Esophagus muscularis mucosa (tissue), 4 donors: ENCODE results near the gene CRY2. TPM values are rescaled to one million over a fixed set of nuclear protein-coding genes. Genes with fewer than 3 reads are reported as not detected.

Experiments
- DNase-seq: peaks from one replicate; pipeline ENCODE4 v3.0.0-alpha.2; 2017; ENCODE audit errors: extremely low spot score
- H3K27ac ChIP-seq, 4 donors: fragments of 200-600 bp; sonication (generic); replicated peaks in 1 of 4; 1 replicate in 3 of 4; 2 replicates in 1 of 4; pipeline ENCODE4 v1.5.1; 2016 to 2019; ENCODE audit warnings: mild to moderate bottlenecking in 1 of 4
- H3K27me3 ChIP-seq, 4 donors: fragments of 200-600 bp; sonication (generic); one replicate each; pipeline versions ENCODE4 v1.5.1 to v1.6.0; 2016 to 2019
- H3K36me3 ChIP-seq, 4 donors: fragments of 200-600 bp; sonication (generic); one replicate each; pipeline ENCODE4 v1.5.1; 2016 to 2019
- H3K4me1 ChIP-seq, 4 donors: fragments of 200-600 bp; sonication (generic); one replicate each; pipeline ENCODE4 v1.5.1; 2016 to 2019
- H3K4me3 ChIP-seq, 4 donors: fragments of 200-600 bp; sonication (generic); 1 replicate in 2 of 4; 2 replicates in 2 of 4; pipeline ENCODE4 v1.5.1; 2016 to 2019; ENCODE audit warnings: mild to moderate bottlenecking in 4 of 4, moderate library complexity in 1 of 4
- H3K9me3 ChIP-seq, 4 donors: fragments of 200-600 bp; sonication (generic); 1 replicate in 3 of 4; 2 replicates in 1 of 4; pipeline ENCODE4 v1.5.1; 2016 to 2019
- EP300 ChIP-seq: sonication (generic); formaldehyde crosslinking; IDR thresholded peaks from one replicate; pipeline ENCODE4 v1.6.1; 2017; ENCODE audit warnings: antibody characterized with exemption
- POLR2A ChIP-seq: fragments of 450-650 bp; IDR thresholded peaks from one replicate; pipeline ENCODE4 v1.6.1; 2017; ENCODE audit warnings: antibody characterized with exemption, moderate library complexity, mild to moderate bottlenecking, low read depth
- POLR2AphosphoS5 ChIP-seq, 2 donors: sonication (generic); formaldehyde crosslinking; IDR thresholded peaks; one replicate each; pipeline ENCODE4 v1.6.1; 2017; ENCODE audit warnings: antibody characterized with exemption in 2 of 2
- WGBS: methylation state at CpG from one replicate; pipeline ENCODE4 v1.1.5; 2018; 5-methylcytosine and 5-hydroxymethylcytosine counted together
- intact Hi-C: fragments of 100-400 bp; cut with DNase I; formaldehyde crosslinking; loops from one replicate; pipeline ENCODE4 v1.15.1; 2023
- total RNA-seq, 4 donors: library from RNA; depleted of rRNA; stranded (reverse); fragments of >200 nt; gene quantifications; one replicate each; pipeline versions ENCODE4 v1.1.0 to v1.2.1, GENCODE V29; 2016
- TF ChIP-seq, protein P1 (sequence below), 3 experiments: fragments of 200-600 bp in 2 of 3; fragments of 450-650 bp in 1 of 3; sonication (generic) in 2 of 3; IDR thresholded peaks; one replicate each; pipeline ENCODE4 v1.5.1; 2017 to 2019; ENCODE audit warnings: antibody characterized with exemption in 3 of 3, mild to moderate bottlenecking in 2 of 3, moderate library complexity in 1 of 3

The CRY2 gene
- total RNA-seq, 4 donors from 2014 or later = 32.0 to 57.6 (median 49.7) TPM

DNA sequence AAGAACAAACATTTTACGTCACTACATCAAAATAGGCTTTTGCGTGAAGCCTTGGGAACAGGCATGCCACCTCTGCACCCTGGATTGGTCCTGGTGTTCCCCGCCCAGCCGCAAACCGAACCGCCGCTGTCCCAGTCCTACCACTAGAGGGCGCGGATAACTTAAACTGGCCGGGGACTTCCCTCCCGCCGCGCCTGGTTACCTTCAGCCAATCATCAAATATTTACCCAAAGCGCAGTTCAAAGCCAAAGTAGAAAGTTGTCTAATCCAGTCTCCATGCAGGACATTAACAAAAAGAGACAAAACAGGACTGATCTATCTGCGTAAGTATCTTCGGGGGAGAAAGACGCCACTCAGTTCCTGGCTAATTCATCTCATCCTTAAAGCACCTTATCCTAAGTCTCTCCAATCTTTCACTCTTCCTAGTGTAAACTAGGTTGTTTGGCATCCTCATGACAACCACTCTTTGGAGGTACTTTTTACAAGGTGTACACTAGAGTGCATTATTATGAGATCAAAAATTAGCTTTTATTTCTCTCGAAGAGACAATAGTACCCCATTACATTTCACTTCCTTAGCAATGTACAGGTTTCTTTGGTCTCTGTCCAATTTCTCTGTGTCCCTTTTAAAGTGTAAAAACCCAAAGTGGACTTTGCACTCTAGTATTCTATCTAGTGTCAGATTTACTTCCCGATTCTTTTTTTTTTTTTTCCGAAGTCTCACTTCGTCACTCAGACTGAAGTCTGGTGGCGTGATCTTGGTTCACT, 3.9 kb upstream of the CRY2 start:
- Histone ChIP-seq H3K9me3 (no peaks in the 10 kb centered on the region), H3K27me3 (no peaks in the 10 kb centered on the region), H3K4me1 (peaks cover 16 to 29% (median 20%) of the 10 kb centered on the region in 4 donors), H3K27ac (peak overlapping the region; percentile 69 to 77 (median 75)), H3K36me3 (no peaks in the 10 kb centered on the region), H3K4me3 (peak overlapping the region; percentile 21 to 41 (median 28))
- peak; percentile 98 for DNase-seq
- 25% methylated on average over 15 of the region's 22 CpGs for WGBS
- intact Hi-C loops = loop anchor here (5.0 kb wide), 1 partner anchor 36 kb away; the partner anchor contains the start of gene SLC35C1
- TF ChIP-seq EP300 (no peak), POLR2A (no peak), POLR2AphosphoS5 (IDR thresholded peaks at IDR 0.05) (peak; percentile 69 to 82)
- TF ChIP-seq, protein P1, sequence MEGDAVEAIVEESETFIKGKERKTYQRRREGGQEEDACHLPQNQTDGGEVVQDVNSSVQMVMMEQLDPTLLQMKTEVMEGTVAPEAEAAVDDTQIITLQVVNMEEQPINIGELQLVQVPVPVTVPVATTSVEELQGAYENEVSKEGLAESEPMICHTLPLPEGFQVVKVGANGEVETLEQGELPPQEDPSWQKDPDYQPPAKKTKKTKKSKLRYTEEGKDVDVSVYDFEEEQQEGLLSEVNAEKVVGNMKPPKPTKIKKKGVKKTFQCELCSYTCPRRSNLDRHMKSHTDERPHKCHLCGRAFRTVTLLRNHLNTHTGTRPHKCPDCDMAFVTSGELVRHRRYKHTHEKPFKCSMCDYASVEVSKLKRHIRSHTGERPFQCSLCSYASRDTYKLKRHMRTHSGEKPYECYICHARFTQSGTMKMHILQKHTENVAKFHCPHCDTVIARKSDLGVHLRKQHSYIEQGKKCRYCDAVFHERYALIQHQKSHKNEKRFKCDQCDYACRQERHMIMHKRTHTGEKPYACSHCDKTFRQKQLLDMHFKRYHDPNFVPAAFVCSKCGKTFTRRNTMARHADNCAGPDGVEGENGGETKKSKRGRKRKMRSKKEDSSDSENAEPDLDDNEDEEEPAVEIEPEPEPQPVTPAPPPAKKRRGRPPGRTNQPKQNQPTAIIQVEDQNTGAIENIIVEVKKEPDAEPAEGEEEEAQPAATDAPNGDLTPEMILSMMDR (IDR thresholded peaks at IDR 0.05) = peak; percentile 92 to 97 (median 94)

DNA sequence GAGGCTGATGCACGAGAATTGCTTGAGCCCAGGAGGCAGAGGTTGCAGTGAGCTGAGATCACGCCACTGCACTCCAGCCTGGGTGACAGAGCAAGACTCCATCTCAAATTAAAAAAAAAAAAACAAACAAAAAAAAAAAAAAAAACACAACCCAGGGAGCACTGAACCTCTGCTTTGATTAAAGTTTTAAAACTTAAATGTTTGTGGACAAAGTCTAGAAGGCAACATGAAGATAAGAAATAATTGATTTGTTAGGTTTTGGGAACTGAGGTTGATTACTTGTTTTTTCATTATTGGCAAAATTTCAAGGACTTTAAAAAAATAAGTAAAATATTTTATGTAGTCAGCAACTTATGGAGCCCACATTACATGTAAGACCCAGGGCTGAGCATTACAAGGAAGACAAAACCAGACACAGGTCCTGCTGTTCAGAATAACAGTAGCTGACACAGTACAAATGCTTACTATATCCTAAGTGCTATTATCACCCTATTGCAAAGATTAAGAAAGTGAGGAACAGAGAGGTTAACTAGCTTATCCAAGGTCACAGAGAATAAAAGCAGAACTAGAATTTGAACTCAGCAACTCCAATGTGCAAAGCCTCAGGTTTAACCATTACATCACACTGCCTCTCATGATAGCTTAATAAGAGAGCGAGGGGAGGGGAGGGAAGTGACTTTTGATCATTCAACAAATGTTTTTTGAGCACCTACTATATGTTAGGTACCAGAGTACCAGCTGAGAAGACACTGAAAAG, 2.3 kb upstream of the CRY2 start:
- TF ChIP-seq, protein P1 (IDR thresholded peaks at IDR 0.05) = no peak
- TF ChIP-seq POLR2A = no peak
- no peak for TF ChIP-seq POLR2AphosphoS5 (IDR thresholded peaks at IDR 0.05)
- no peak for TF ChIP-seq EP300
- intact Hi-C loops = loop anchor here (5.0 kb wide), 1 partner anchor 38 kb away; the partner anchor contains the start of gene SLC35C1
- no peaks in the 10 kb centered on the region for H3K27me3 ChIP-seq
- H3K9me3 ChIP-seq = no peaks in the 10 kb centered on the region
- peak overlapping the region in 2 of 4 donors; percentile 99 for H3K27ac ChIP-seq
- H3K4me3 ChIP-seq = no peak overlapping the region
- H3K36me3 ChIP-seq = no peaks in the 10 kb centered on the region
- WGBS = 82% methylated on average over 3 of the region's 3 CpGs
- DNase-seq = no peak
- peaks cover 31 to 45% (median 37%) of the 10 kb centered on the region in 4 donors for H3K4me1 ChIP-seq

DNA sequence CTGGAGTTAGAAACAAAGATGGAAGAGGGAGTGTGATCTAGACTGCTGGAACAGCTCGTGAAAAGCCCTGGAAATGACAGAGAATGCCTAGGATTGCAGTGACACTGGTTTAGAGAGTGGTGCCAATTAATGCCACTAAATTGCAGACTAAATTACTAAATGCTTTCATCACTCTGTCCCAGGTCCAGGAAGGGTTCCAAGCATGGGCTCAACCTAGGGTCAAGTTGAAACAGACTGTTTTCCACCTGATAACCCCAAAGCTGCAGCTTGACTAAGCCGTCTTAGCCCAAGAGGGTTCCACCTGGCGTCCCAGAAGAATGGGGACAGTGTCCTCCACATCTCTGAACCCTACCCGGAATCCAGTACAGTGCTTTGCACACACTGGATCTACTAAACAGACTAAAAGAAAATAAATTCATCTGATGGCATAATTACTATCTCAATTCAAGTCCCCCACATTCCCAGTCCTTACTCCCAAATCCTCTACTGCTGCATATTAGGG, 1.1 kb upstream of the CRY2 start:
- peak overlapping the region in 2 of 4 donors; percentile 91 to 98 for H3K4me3 ChIP-seq
- WGBS = 88% methylated on average over 4 of the region's 4 CpGs
- peak overlapping the region; percentile 91 to 99 (median 98) for H3K27ac ChIP-seq
- intact Hi-C loops = no loop called here
- peaks cover 0 to 5% (median 0%) of the 10 kb centered on the region in 4 donors for H3K36me3 ChIP-seq
- H3K4me1 ChIP-seq = peaks cover 43 to 57% (median 49%) of the 10 kb centered on the region in 4 donors
- no peaks in the 10 kb centered on the region for H3K27me3 ChIP-seq
- DNase-seq = no peak
- TF ChIP-seq EP300 (no peak), POLR2AphosphoS5 (IDR thresholded peaks at IDR 0.05) (no peak), POLR2A (no peak)
- TF ChIP-seq, protein P1 (IDR thresholded peaks at IDR 0.05) = no peak
- H3K9me3 ChIP-seq = no peaks in the 10 kb centered on the region

DNA sequence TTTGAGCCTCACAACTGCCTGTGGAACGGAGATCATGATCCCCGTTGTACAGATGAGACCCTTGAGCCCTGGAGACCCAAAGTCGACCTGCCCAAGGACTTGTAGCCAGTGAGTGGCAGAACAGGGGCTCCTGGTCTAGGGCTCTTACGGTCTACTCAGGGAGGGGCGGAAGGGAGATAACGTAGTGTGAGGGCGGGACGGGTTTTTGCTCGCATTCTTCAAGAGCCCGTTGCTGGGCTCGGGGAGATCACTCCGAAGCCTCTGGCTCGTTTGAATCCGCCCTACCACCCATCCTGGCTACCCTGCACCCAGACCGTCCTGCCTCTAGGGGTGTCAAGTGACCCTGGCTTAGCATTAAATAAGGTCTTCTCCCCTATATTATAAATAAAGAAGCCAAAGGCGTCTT, 639 bp downstream of the CRY2 start:
- DNase-seq = no peak
- Histone ChIP-seq H3K36me3 (peaks cover 0 to 5% (median 0%) of the 10 kb centered on the region in 4 donors), H3K4me1 (peaks cover 60 to 73% (median 66%) of the 10 kb centered on the region in 4 donors), H3K27me3 (no peaks in the 10 kb centered on the region), H3K4me3 (peak overlapping the region; percentile 86 to 98 (median 88)), H3K27ac (peak overlapping the region; percentile 98 to 99 (median 99)), H3K9me3 (no peaks in the 10 kb centered on the region)
- WGBS = 2% methylated on average over 7 of the region's 16 CpGs
- TF ChIP-seq POLR2A (no peak), EP300 (no peak), POLR2AphosphoS5 (IDR thresholded peaks at IDR 0.05) (peak in 1 of 2 donors; percentile 55)
- TF ChIP-seq, protein P1 (IDR thresholded peaks at IDR 0.05) = peak in 2 of 3 experiments; percentile 6 to 22
- intact Hi-C loops = no loop called here
